Measurements from ENCODE around the gene DIPK1C. TPM values are rescaled to one million over a fixed set of nuclear protein-coding genes. Genes with fewer than 3 reads are reported as not detected.

The DIPK1C gene
- total and polyA plus RNA-seq, 9 of the 15 experiments (the other 6 are each of a cell fraction or from before 2014, with no cell fraction given) = 0.04 to 0.32 (median 0.15) TPM; not detected in 2

- TF ChIP-seq NBN (IDR thresholded peaks at IDR 0.05; ENCODE audit: low read depth) (no peak), SIRT6 (IDR thresholded peaks at IDR 0.05; ENCODE audit: low read depth, low read length) (no peak)
Measured at GRCh38 chr18:74472312-74472711, 15.2 kb upstream of the DIPK1C start (continued).

DNA sequence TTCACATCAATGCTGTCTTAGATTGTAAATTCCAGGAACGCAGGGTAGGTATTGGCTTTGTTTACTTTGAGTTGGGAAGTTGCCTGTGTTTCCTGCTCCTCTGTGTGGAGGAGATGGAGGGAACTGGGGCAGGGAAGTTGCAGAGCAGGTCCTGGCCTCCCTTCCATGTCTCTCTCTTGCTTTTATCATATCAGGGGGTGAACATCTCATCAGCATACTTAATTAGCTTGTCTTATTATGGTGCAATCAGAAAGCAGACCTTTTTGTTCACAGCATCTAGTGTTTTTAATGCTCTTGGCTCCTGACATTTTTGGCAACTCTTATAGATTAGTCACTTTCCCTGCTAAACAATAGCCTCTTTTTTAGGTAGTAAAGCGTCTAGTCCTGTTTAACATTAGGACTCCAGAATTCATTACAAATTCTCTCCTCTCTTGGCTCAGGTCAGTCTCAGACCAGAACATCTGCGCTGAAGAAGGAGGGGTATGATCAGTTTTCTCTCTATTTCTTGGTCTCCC is 11.5 kb upstream of the DIPK1C start:
- WGBS (ENCODE audit: insufficient coverage, low coverage, missing lambda C conversion rate) = 7% methylated on average over 2 of the region's 3 CpGs
- H3K4me2 ChIP-seq (ENCODE audit: insufficient read depth, low read length) = no peak overlapping the region
- no peak overlapping the region for H2AFZ ChIP-seq (ENCODE audit: low read depth, low read length)
- H3K79me2 ChIP-seq (ENCODE audit: control insufficient read depth, insufficient read depth, low read length) = no peaks in the 10 kb centered on the region
- no peaks in the 10 kb centered on the region for H3K9me3 ChIP-seq (replicated peaks; ENCODE audit: control insufficient read depth, insufficient read depth, low read depth, low read length)
- CTCF ChIA-PET (ENCODE audit: low intra/inter-chr PET ratio) = no interaction called here
- POLR2A ChIA-PET = no interaction called here
- no peaks in the 10 kb centered on the region for H4K20me1 ChIP-seq (replicated peaks; ENCODE audit: control insufficient read depth, insufficient read depth, low read length)
- no peaks in the 10 kb centered on the region for H3K36me3 ChIP-seq (ENCODE audit: control insufficient read depth, insufficient read depth, low read length)
- H3K9ac ChIP-seq (ENCODE audit: insufficient read depth in 1 of 2, low read depth in 2 of 2, low read length in 2 of 2) = no peak overlapping the region
- no peaks in the 10 kb centered on the region for H3K27me3 ChIP-seq (ENCODE audit: control insufficient read depth in 2 of 2, insufficient read depth in 2 of 2, low read length in 2 of 2)
- in situ Hi-C loops (cut with MboI) (no loop called here), intact Hi-C loops (cut with micrococcal nuclease) (no loop called here)
- H3K4me1 ChIP-seq (replicated peaks in 1 of 2; ENCODE audit: control insufficient read depth in 2 of 2, insufficient read depth in 2 of 2, low read length in 2 of 2) = no peaks in the 10 kb centered on the region; a peak in 1 of 5 replicates
- no peaks in the 10 kb centered on the region for H3K9me1 ChIP-seq (ENCODE audit: control insufficient read depth, insufficient read depth, low read length)
- no peak overlapping the region for H3K27ac ChIP-seq (ENCODE audit: extremely low read depth, low read depth, low read length)
- FAIRE-seq = no peak
- no peak overlapping the region for H3K4me3 ChIP-seq
- no peak for DNase-seq (ENCODE audit: extremely low read depth in 1 of 4, low spot score in 3 of 4)
- TF ChIP-seq FOXK2 (conservative IDR thresholded peaks at IDR 0.05 in 1 of 2, IDR thresholded peaks at IDR 0.05 in 1 of 2; ENCODE audit: low read depth in 2 of 2) = no peak
- no peak for TF ChIP-seq E2F4 (CRISPR knock-in tag; IDR thresholded peaks at IDR 0.05; ENCODE audit: low read depth)
- no peak for TF ChIP-seq KDM4B (IDR thresholded peaks at IDR 0.05; ENCODE audit: borderline replicate concordance in 2 of 2, low read depth in 1 of 2)
- TF ChIP-seq JUN (IDR thresholded peaks at IDR 0.05; ENCODE audit: borderline replicate concordance, low read depth, low read length) = no peak
- TF ChIP-seq JUN (CRISPR knock-in tag; IDR thresholded peaks at IDR 0.05; ENCODE audit: borderline replicate concordance) = no peak
- TF ChIP-seq ZNF316 (IDR thresholded peaks at IDR 0.05) = no peak
- no peak for TF ChIP-seq GATA2 (CRISPR knock-in tag; IDR thresholded peaks at IDR 0.05)
- no peak for TF ChIP-seq RFX5 (IDR thresholded peaks at IDR 0.05; ENCODE audit: low read depth, low read length)
- no peak for TF ChIP-seq SRSF7 (optimal IDR thresholded peaks at IDR 0.05; ENCODE audit: low read depth, low read length)
- no peak for TF ChIP-seq ZEB2 (IDR thresholded peaks at IDR 0.05)
- BruUV-seq (replicated peaks) = no TSS peak
- no peak for ATAC-seq
